Measurements from ENCODE around the gene HERC6. TPM values are rescaled to one million over a fixed set of nuclear protein-coding genes. Genes with fewer than 3 reads are reported as not detected.

The HERC6 gene
- total RNA-seq, 1 experiment from 2014 or later = 4.1 TPM

GRCh38 chr4:88456670-88457306, 78.1 kb downstream of the HERC6 start, which contains the start of gene HERC5 (continued):
- TF ChIP-seq CDX4 (CRISPR knock-in tag; IDR thresholded peaks at IDR 0.05; ENCODE audit: borderline replicate concordance) = no peak
- peak; percentile 9; the same call in 1 of the 2 replicates for TF ChIP-seq CBFB (CRISPR knock-in tag; IDR thresholded peaks at IDR 0.05; ENCODE audit: low read depth)
- no peak for TF ChIP-seq NR1H2 (CRISPR knock-in tag; IDR thresholded peaks at IDR 0.05)
- peak; percentile 70; the same call in 1 of the 2 replicates for TF ChIP-seq MYBL2 (CRISPR knock-in tag; IDR thresholded peaks at IDR 0.05)
- no peak for TF ChIP-seq ZNF671 (CRISPR knock-in tag; IDR thresholded peaks at IDR 0.05)
- TF ChIP-seq, protein P1, sequence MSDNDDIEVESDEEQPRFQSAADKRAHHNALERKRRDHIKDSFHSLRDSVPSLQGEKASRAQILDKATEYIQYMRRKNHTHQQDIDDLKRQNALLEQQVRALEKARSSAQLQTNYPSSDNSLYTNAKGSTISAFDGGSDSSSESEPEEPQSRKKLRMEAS (CRISPR knock-in tag; IDR thresholded peaks at IDR 0.05) = peak; percentile 92
- peak; percentile 80; the same call in 1 of the 2 replicates for TF ChIP-seq ETV6 (CRISPR knock-in tag; IDR thresholded peaks at IDR 0.05)

GRCh38 chr4:88457307-88458103, 78.9 kb downstream of the HERC6 start:
- Mint-ChIP-seq H3K36me3 (peaks cover 14% of the 10 kb centered on the region), H3K4me3 (peak overlapping the region; percentile 90), H3K27me3 (ENCODE audit: low read depth) (peaks cover 29% of the 10 kb centered on the region), H3K9me3 (peaks cover 10% of the 10 kb centered on the region), H3K4me1 (peaks cover 27% of the 10 kb centered on the region), H3K27ac (no peak overlapping the region)
- ChIA-PET CTCF (interaction anchor here (0.6 to 4.1 kb wide), 18 partner anchors 9 to 424 kb away, joined by 3 to 25 read pairs (median 4); partner anchors contain the start of genes HERC6, PPM1K and PYURF), POLR2A (interaction anchor here (0.7 to 1.7 kb wide), 8 partner anchors 9 to 174 kb away, joined by 3 to 9 read pairs (median 3); partner anchors contain the start of genes HERC6, PPM1K and PYURF)
- ATAC-seq (peak; percentile 61), DNase-seq (ENCODE audit: low spot score) (peak; percentile 64)
- TF ChIP-seq MYBL2 (CRISPR knock-in tag; IDR thresholded peaks at IDR 0.05) (peak; percentile 31; the same call in 1 of the 2 replicates), ERG (CRISPR knock-in tag; IDR thresholded peaks at IDR 0.05) (no peak), HMGXB4 (CRISPR knock-in tag; IDR thresholded peaks at IDR 0.05) (peak; percentile 73), JUN (CRISPR knock-in tag; IDR thresholded peaks at IDR 0.05) (peak; percentile 43; the same call in 1 of the 2 replicates), ZNF317 (CRISPR knock-in tag; IDR thresholded peaks at IDR 0.05; ENCODE audit: borderline replicate concordance, low read depth) (peak; percentile 24; the same call in 1 of the 2 replicates), SMAD4 (CRISPR knock-in tag; IDR thresholded peaks at IDR 0.05) (no peak), ZNF423 (CRISPR knock-in tag; IDR thresholded peaks at IDR 0.05) (0 out of 2 replicates have a peak, but pooled peaks have one; percentile 23), FOXK1 (CRISPR knock-in tag; IDR thresholded peaks at IDR 0.05) (no peak), TP53 (CRISPR knock-in tag; IDR thresholded peaks at IDR 0.05) (no peak; the same call in 1 of the 2 replicates), ZNF138 (CRISPR knock-in tag; conservative IDR thresholded peaks at IDR 0.05) (no peak), FOXP4 (CRISPR knock-in tag; IDR thresholded peaks at IDR 0.05) (no peak), TEAD4 (CRISPR knock-in tag; IDR thresholded peaks at IDR 0.05) (0 out of 2 replicates have a peak, but pooled peaks have one; percentile 9)
- TF ChIP-seq, protein P2, sequence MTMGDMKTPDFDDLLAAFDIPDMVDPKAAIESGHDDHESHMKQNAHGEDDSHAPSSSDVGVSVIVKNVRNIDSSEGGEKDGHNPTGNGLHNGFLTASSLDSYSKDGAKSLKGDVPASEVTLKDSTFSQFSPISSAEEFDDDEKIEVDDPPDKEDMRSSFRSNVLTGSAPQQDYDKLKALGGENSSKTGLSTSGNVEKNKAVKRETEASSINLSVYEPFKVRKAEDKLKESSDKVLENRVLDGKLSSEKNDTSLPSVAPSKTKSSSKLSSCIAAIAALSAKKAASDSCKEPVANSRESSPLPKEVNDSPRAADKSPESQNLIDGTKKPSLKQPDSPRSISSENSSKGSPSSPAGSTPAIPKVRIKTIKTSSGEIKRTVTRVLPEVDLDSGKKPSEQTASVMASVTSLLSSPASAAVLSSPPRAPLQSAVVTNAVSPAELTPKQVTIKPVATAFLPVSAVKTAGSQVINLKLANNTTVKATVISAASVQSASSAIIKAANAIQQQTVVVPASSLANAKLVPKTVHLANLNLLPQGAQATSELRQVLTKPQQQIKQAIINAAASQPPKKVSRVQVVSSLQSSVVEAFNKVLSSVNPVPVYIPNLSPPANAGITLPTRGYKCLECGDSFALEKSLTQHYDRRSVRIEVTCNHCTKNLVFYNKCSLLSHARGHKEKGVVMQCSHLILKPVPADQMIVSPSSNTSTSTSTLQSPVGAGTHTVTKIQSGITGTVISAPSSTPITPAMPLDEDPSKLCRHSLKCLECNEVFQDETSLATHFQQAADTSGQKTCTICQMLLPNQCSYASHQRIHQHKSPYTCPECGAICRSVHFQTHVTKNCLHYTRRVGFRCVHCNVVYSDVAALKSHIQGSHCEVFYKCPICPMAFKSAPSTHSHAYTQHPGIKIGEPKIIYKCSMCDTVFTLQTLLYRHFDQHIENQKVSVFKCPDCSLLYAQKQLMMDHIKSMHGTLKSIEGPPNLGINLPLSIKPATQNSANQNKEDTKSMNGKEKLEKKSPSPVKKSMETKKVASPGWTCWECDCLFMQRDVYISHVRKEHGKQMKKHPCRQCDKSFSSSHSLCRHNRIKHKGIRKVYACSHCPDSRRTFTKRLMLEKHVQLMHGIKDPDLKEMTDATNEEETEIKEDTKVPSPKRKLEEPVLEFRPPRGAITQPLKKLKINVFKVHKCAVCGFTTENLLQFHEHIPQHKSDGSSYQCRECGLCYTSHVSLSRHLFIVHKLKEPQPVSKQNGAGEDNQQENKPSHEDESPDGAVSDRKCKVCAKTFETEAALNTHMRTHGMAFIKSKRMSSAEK (CRISPR knock-in tag; IDR thresholded peaks at IDR 0.05; ENCODE audit: borderline replicate concordance) = no peak
- TF ChIP-seq, protein P3, sequence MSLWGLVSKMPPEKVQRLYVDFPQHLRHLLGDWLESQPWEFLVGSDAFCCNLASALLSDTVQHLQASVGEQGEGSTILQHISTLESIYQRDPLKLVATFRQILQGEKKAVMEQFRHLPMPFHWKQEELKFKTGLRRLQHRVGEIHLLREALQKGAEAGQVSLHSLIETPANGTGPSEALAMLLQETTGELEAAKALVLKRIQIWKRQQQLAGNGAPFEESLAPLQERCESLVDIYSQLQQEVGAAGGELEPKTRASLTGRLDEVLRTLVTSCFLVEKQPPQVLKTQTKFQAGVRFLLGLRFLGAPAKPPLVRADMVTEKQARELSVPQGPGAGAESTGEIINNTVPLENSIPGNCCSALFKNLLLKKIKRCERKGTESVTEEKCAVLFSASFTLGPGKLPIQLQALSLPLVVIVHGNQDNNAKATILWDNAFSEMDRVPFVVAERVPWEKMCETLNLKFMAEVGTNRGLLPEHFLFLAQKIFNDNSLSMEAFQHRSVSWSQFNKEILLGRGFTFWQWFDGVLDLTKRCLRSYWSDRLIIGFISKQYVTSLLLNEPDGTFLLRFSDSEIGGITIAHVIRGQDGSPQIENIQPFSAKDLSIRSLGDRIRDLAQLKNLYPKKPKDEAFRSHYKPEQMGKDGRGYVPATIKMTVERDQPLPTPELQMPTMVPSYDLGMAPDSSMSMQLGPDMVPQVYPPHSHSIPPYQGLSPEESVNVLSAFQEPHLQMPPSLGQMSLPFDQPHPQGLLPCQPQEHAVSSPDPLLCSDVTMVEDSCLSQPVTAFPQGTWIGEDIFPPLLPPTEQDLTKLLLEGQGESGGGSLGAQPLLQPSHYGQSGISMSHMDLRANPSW (CRISPR knock-in tag; conservative IDR thresholded peaks at IDR 0.05; ENCODE audit: low read depth) = no peak
